HepG2 (cell line): ENCODE data around the gene GPR31. TPM values are rescaled to one million over a fixed set of nuclear protein-coding genes. Genes with fewer than 3 reads are reported as not detected.
"Not testable (repeated sequence)": the region's sequence is repeated elsewhere in the genome, so short reads cannot be mapped to it uniquely, and the experiment has no call there.

Experiments
- ATAC-seq: fragments of 200-7000 bp; cut with Tn5 transposase; 3 replicates; pipeline ENCODE4 v1.9.1; 2020; ENCODE audit warnings: mild to moderate bottlenecking, moderate library complexity
- BruUV-seq: library from RNA; stranded (reverse); fragments of 400-500 nt; replicated peaks from 2 replicates; lab custom pipeline; 2021; lab: Mats Ljungman, UMichigan
- CTCF ChIA-PET: fragments of 300-600 bp; formaldehyde crosslinking; extraction: SDS; loops from one replicate; lab custom pipeline; 2021; ENCODE audit warnings: low total read pairs, inconsistent platforms, low intra/inter-chr PET ratio; lab: Yijun Ruan, JAX
- POLR2A ChIA-PET: fragments of 350-600 bp; sonication (Branson Sonifier 250); formaldehyde crosslinking; loops from one replicate; lab custom pipeline; 2020; ENCODE audit warnings: antibody characterized with exemption, inconsistent platforms; lab: Yijun Ruan, JAX
- DNase-seq: peaks from one replicate; pipeline ENCODE4 v3.0.0-alpha.2; 2015; ENCODE audit warnings: low spot score
- FAIRE-seq: peaks from 3 replicates; lab custom pipeline; 2011; peaks lifted over from hg19 to GRCh38; lab: Jason Lieb, UNC
- H2AFZ ChIP-seq: one replicate; pipeline ENCODE4 v1.6.1; 2011; ENCODE audit warnings: low read length, inconsistent platforms
- H3K27ac ChIP-seq: fragments of 300-600 bp; 3 replicates; pipeline ENCODE4 v1.8.0; 2011; ENCODE audit warnings: mixed run types, mild to moderate bottlenecking, mixed read lengths, low read length, inconsistent platforms; ENCODE audit not compliant: insufficient read depth; ENCODE audit errors: extremely low read length
- H3K27me3 ChIP-seq, 2 experiments: fragments of 200-600 bp in 1 of 2; 2 replicates in 1 of 2; 3 replicates in 1 of 2; pipeline versions ENCODE4 v1.6.0 to v1.8.0; 2011; ENCODE audit warnings: low read length in 2 of 2, mild to moderate bottlenecking in 2 of 2, moderate library complexity in 2 of 2, inconsistent platforms in 1 of 2; ENCODE audit not compliant: insufficient read depth in 2 of 2, control insufficient read depth in 1 of 2
- H3K36me3 ChIP-seq, 2 experiments: fragments of 200-600 bp in 1 of 2; replicated peaks in 1 of 2; 2 replicates in 1 of 2; 3 replicates in 1 of 2; pipeline versions ENCODE4 v1.5.1 to v1.8.0; 2011; ENCODE audit warnings: low read length in 2 of 2, inconsistent platforms in 1 of 2; ENCODE audit not compliant: insufficient read depth in 2 of 2, control insufficient read depth in 1 of 2
- H3K4me1 ChIP-seq: 2 replicates; pipeline ENCODE4 v1.5.1; 2012; ENCODE audit warnings: low read length, inconsistent platforms; ENCODE audit not compliant: insufficient read depth
- H3K4me2 ChIP-seq: 2 replicates; pipeline ENCODE4 v1.6.0; 2011; ENCODE audit warnings: low read depth, low read length, inconsistent platforms
- H3K4me3 ChIP-seq, 3 experiments: fragments of 200-600 bp in 1 of 3; sonication (generic), shearing (Covaris generic) in 1 of 3; replicated peaks in 1 of 3; 2 replicates each; pipeline ENCODE4 v1.5.1; 2011 to 2016; ENCODE audit warnings: low read length in 3 of 3, inconsistent platforms in 2 of 3, low read depth in 2 of 3, mild to moderate bottlenecking in 2 of 3, control low read depth in 1 of 3, mixed read lengths in 1 of 3; ENCODE audit not compliant: insufficient read depth in 1 of 3
- H3K79me2 ChIP-seq: one replicate; pipeline ENCODE4 v1.6.1; 2011; ENCODE audit warnings: low read length, inconsistent platforms; ENCODE audit not compliant: insufficient read depth
- H3K9ac ChIP-seq: 2 replicates; pipeline ENCODE4 v1.6.0; 2011; ENCODE audit warnings: mild to moderate bottlenecking, low read depth, low read length, inconsistent platforms; ENCODE audit not compliant: insufficient read depth
- H3K9me3 ChIP-seq: 2 replicates; pipeline ENCODE4 v1.5.1; 2012; ENCODE audit warnings: mild to moderate bottlenecking, low read length
- H4K20me1 ChIP-seq: 2 replicates; pipeline ENCODE4 v1.6.0; 2011; ENCODE audit warnings: inconsistent platforms, mild to moderate bottlenecking, low read length, moderate library complexity; ENCODE audit not compliant: insufficient read depth
- WGBS: methylation state at CpG from one replicate; pipeline ENCODE4 v1.1.6; 2017; ENCODE audit warnings: low lambda C conversion rate; 5-methylcytosine and 5-hydroxymethylcytosine counted together
- in situ Hi-C: cut with HindIII; loops from 2 replicates; pipeline ENCODE4 v1.10.0; 2017; ENCODE audit warnings: low pct_unique_long_range_greater_than_20kb; ENCODE audit not compliant: extremely low pct_ligation_motif_present
- intact Hi-C: fragments of 100-400 bp; cut with micrococcal nuclease; formaldehyde crosslinking; loops from one replicate; pipeline ENCODE4 v1.10.0; 2022; ENCODE audit not compliant: unreplicated experiment
- polyA plus RNA-seq, 8 experiments: library from polyadenylated mRNA; depleted of rRNA in 3 of 8; stranded (reverse) in 7 of 8; unstranded in 1 of 8; fragments of >200 nt; fragmentation: Illumina TruSeq in 4 of 8; extraction: Trizol in 4 of 8; gene quantifications; 2 replicates each; pipeline versions ENCODE4 v1.2.1 to v1.2.3, GENCODE V29; 2011 to 2016; ENCODE audit warnings: low read depth in 4 of 8, missing spikeins in 1 of 8, mixed read lengths in 1 of 8; ENCODE audit not compliant: insufficient read depth in 1 of 8
- total RNA-seq, 5 experiments: library from RNA; depleted of rRNA; stranded (reverse); fragments of >200 nt; fragmentation: Illumina TruSeq; extraction: Trizol; gene quantifications; 2 replicates each; pipeline ENCODE4 v1.2.3, GENCODE V29; 2016; ENCODE audit warnings: low read depth in 1 of 5

GPR31 gene
- total and polyA plus RNA-seq, 2 of the 13 experiments (the other 11 are each of a cell fraction or from before 2014, with no cell fraction given) = not detected

- 83% methylated on average over 17 of the region's 31 CpGs for WGBS
- CTCF ChIA-PET, FAIRE-seq, H3K9ac ChIP-seq, ATAC-seq, H3K79me2 ChIP-seq, intact Hi-C loops, in situ Hi-C loops, H2AFZ ChIP-seq, H4K20me1 ChIP-seq, H3K4me3 ChIP-seq, H3K4me2 ChIP-seq, BruUV-seq, POLR2A ChIA-PET, DNase-seq, H3K36me3 ChIP-seq, H3K9me3 ChIP-seq, H3K4me1 ChIP-seq, H3K27me3 ChIP-seq, H3K27ac ChIP-seq: not testable (repeated sequence)
Observed at GRCh38 chr6:167178896-167179655, 21.3 kb upstream of the GPR31 start.

GRCh38 chr6:167177271-167177670 lies 19.5 kb upstream of the GPR31 start:
- H3K79me2 ChIP-seq, in situ Hi-C loops, intact Hi-C loops, FAIRE-seq, H3K9me3 ChIP-seq, BruUV-seq, H3K4me1 ChIP-seq, DNase-seq, H4K20me1 ChIP-seq, H2AFZ ChIP-seq, POLR2A ChIA-PET, H3K4me3 ChIP-seq, H3K27ac ChIP-seq, CTCF ChIA-PET, H3K36me3 ChIP-seq, H3K9ac ChIP-seq, H3K4me2 ChIP-seq, ATAC-seq: not testable (repeated sequence)
- H3K27me3 ChIP-seq = peaks cover 3 to 12% of the 10 kb centered on the region in 2 experiments; a peak in 2 of 5 replicates
- WGBS = 82% methylated on average over 14 of the region's 14 CpGs

- H3K4me1 ChIP-seq, ATAC-seq, H4K20me1 ChIP-seq, H3K4me3 ChIP-seq, H3K9me3 ChIP-seq, intact Hi-C loops, H3K36me3 ChIP-seq, in situ Hi-C loops, H3K27ac ChIP-seq, BruUV-seq, H3K79me2 ChIP-seq, FAIRE-seq, POLR2A ChIA-PET, H3K4me2 ChIP-seq, H3K9ac ChIP-seq, CTCF ChIA-PET, DNase-seq, H2AFZ ChIP-seq: not testable (repeated sequence)
- H3K27me3 ChIP-seq = peaks cover 4 to 24% of the 10 kb centered on the region in 2 experiments; a peak in 2 of 5 replicates
- WGBS = 41% methylated on average over 10 of the region's 13 CpGs
Observed at GRCh38 chr6:167172011-167172410, 14.2 kb upstream of the GPR31 start.

GRCh38 chr6:167171300-167171699 lies 13.5 kb upstream of the GPR31 start:
- intact Hi-C loops = not testable (repeated sequence)

More at GRCh38 chr6:167171300-167171699, 13.5 kb upstream of the GPR31 start:
- POLR2A ChIA-PET, H3K79me2 ChIP-seq, BruUV-seq, ATAC-seq, H3K4me1 ChIP-seq, CTCF ChIA-PET, DNase-seq, H4K20me1 ChIP-seq, H3K4me3 ChIP-seq, H3K9me3 ChIP-seq, H3K36me3 ChIP-seq, H3K9ac ChIP-seq, H2AFZ ChIP-seq, in situ Hi-C loops, H3K4me2 ChIP-seq, FAIRE-seq, H3K27ac ChIP-seq: not testable (repeated sequence)
- 58% methylated on average over 11 of the region's 11 CpGs for WGBS
- H3K27me3 ChIP-seq = peaks cover 4 to 24% of the 10 kb centered on the region in 2 experiments; a peak in 2 of 5 replicates
